Measurements from ENCODE around the gene TUB.

Gene TUB

GRCh38 chr11:8033305-8034105, 47.5 kb upstream of the TUB start:
- peak; percentile 94 for TF ChIP-seq CTCF (IDR thresholded peaks at IDR 0.05; ENCODE audit: low read depth, low read length, missing control alignments)
- peak; percentile 69 for DNase-seq
- Histone ChIP-seq H3K36me3 (replicated peaks) (no peaks in the 10 kb centered on the region), H3K4me3 (ENCODE audit: low read depth, low read length) (no peak overlapping the region), H3K27me3 (replicated peaks) (peaks cover 3% of the 10 kb centered on the region), H3K27ac (no peak overlapping the region)
- in situ Hi-C loops (cut with HindIII; ENCODE audit: low pct_ligation_motif_present, low sequenced_read_pairs): no loop called here

- in situ Hi-C loops (cut with HindIII; ENCODE audit: low pct_ligation_motif_present, low sequenced_read_pairs): no loop called here
- Histone ChIP-seq H3K27ac (no peak overlapping the region), H3K36me3 (replicated peaks) (no peaks in the 10 kb centered on the region), H3K4me3 (ENCODE audit: low read depth, low read length) (no peak overlapping the region), H3K27me3 (replicated peaks) (peaks cover 3% of the 10 kb centered on the region)
- TF ChIP-seq CTCF (IDR thresholded peaks at IDR 0.05; ENCODE audit: low read depth, low read length, missing control alignments): no peak
- DNase-seq: no peak
Observed at GRCh38 chr11:8034106-8034585, 46.9 kb upstream of the TUB start.

- H3K27ac ChIP-seq: no peak overlapping the region
- TF ChIP-seq CTCF (IDR thresholded peaks at IDR 0.05; ENCODE audit: low read depth, low read length, missing control alignments): no peak
- in situ Hi-C loops (cut with HindIII; ENCODE audit: low pct_ligation_motif_present, low sequenced_read_pairs): no loop called here
- H3K36me3 ChIP-seq (replicated peaks): no peaks in the 10 kb centered on the region
- H3K4me3 ChIP-seq (ENCODE audit: low read depth, low read length): no peak overlapping the region
- DNase-seq: no peak
- H3K27me3 ChIP-seq (replicated peaks): peaks cover 3% of the 10 kb centered on the region
Observed at GRCh38 chr11:8034604-8035190, 46.3 kb upstream of the TUB start.

- no peak overlapping the region for H3K4me3 ChIP-seq (ENCODE audit: low read depth, low read length)
- in situ Hi-C loops (cut with HindIII; ENCODE audit: low pct_ligation_motif_present, low sequenced_read_pairs): no loop called here
Observed at GRCh38 chr11:8035200-8035855, 45.7 kb upstream of the TUB start.

More at GRCh38 chr11:8035200-8035855, 45.7 kb upstream of the TUB start:
- no peak for TF ChIP-seq CTCF (IDR thresholded peaks at IDR 0.05; ENCODE audit: low read depth, low read length, missing control alignments)
- no peak for DNase-seq
- H3K27ac ChIP-seq: no peak overlapping the region
- H3K27me3 ChIP-seq (replicated peaks): peaks cover 3% of the 10 kb centered on the region
- H3K36me3 ChIP-seq (replicated peaks): no peaks in the 10 kb centered on the region
